K562 (cell line): ENCODE measurements around the gene TMEM209. TPM values are rescaled to one million over a fixed set of nuclear protein-coding genes. Genes with fewer than 3 reads are reported as not detected.

Source experiments
- ATAC-seq: fragments of 200-7000 bp; cut with Tn5 transposase; 3 replicates; pipeline ENCODE4 v1.9.1; 2020; ENCODE audit warnings: moderate library complexity
- BruUV-seq: library from RNA; stranded (reverse); fragments of 400-500 nt; replicated peaks from 2 replicates; lab custom pipeline; 2021; lab: Mats Ljungman, UMichigan
- CTCF ChIA-PET: fragments of 300-600 bp; formaldehyde crosslinking; extraction: SDS; loops from one replicate; lab custom pipeline; 2021; ENCODE audit warnings: low intra/inter-chr PET ratio; lab: Yijun Ruan, JAX
- POLR2A ChIA-PET: fragments of 300-600, 350-650 bp; sonication (Branson Sonifier 250); formaldehyde crosslinking; extraction: SDS; loops from one replicate; lab custom pipeline; 2021; ENCODE audit warnings: antibody characterized with exemption, inconsistent platforms; lab: Yijun Ruan, JAX
- DNase-seq, 4 experiments: peaks; one replicate each; pipeline versions ENCODE4 v3.0.0 to v3.0.0-alpha.2; 2011 to 2018; ENCODE audit warnings: low spot score in 3 of 4, mixed read lengths in 3 of 4; ENCODE audit errors: extremely low read depth in 1 of 4
- FAIRE-seq: peaks from 2 replicates; lab custom pipeline; 2011; peaks lifted over from hg19 to GRCh38; lab: Jason Lieb, UNC
- H2AFZ ChIP-seq: 2 replicates; pipeline ENCODE4 v1.6.0; 2011; ENCODE audit warnings: low read depth, low read length, control low read depth, inconsistent platforms
- H3K27ac ChIP-seq: fragments of 200-600 bp; 3 replicates; pipeline ENCODE4 v1.8.0; 2011; ENCODE audit warnings: low read depth, mild to moderate bottlenecking, control low read depth, inconsistent platforms, low read length, moderate library complexity, mixed read lengths; ENCODE audit errors: extremely low read depth
- H3K27me3 ChIP-seq, 2 experiments: fragments of 300-600 bp in 1 of 2; 2 replicates in 1 of 2; 3 replicates in 1 of 2; pipeline versions ENCODE4 v1.6.0 to v1.8.0; 2011; ENCODE audit warnings: inconsistent platforms in 2 of 2, low read length in 2 of 2, mild to moderate bottlenecking in 1 of 2, mixed read lengths in 1 of 2, moderate library complexity in 1 of 2; ENCODE audit not compliant: control insufficient read depth in 2 of 2, insufficient read depth in 2 of 2
- H3K36me3 ChIP-seq: fragments of 300-600 bp; 3 replicates; pipeline ENCODE4 v1.8.0; 2011; ENCODE audit warnings: mild to moderate bottlenecking, low read length, inconsistent platforms; ENCODE audit not compliant: control insufficient read depth, insufficient read depth
- H3K4me1 ChIP-seq, 2 experiments: fragments of 200-600 bp in 1 of 2; replicated peaks in 1 of 2; 2 replicates in 1 of 2; 3 replicates in 1 of 2; pipeline versions ENCODE4 v1.5.1 to v1.8.0; 2011; ENCODE audit warnings: inconsistent platforms in 2 of 2, low read length in 2 of 2, mild to moderate bottlenecking in 1 of 2, mixed read lengths in 1 of 2, moderate library complexity in 1 of 2; ENCODE audit not compliant: control insufficient read depth in 2 of 2, insufficient read depth in 2 of 2
- H3K4me2 ChIP-seq: 2 replicates; pipeline ENCODE4 v1.6.1; 2011; ENCODE audit warnings: low read length, control low read depth, inconsistent platforms, mixed read lengths; ENCODE audit not compliant: insufficient read depth
- H3K4me3 ChIP-seq: fragments of 200-600 bp; sonication (generic), shearing (Covaris generic); 2 replicates; pipeline ENCODE4 v1.5.1; 2016; ENCODE audit warnings: control low read depth, inconsistent platforms
- H3K79me2 ChIP-seq: fragments of 200-600 bp; 3 replicates; pipeline ENCODE4 v1.8.0; 2011; ENCODE audit warnings: low read length, inconsistent platforms; ENCODE audit not compliant: control insufficient read depth, insufficient read depth
- H3K9ac ChIP-seq, 2 experiments: 2 replicates each; pipeline versions ENCODE4 v1.6.0 to v1.6.1; 2011; ENCODE audit warnings: low read depth in 2 of 2, low read length in 2 of 2, control low read depth in 1 of 2, inconsistent platforms in 1 of 2, mild to moderate bottlenecking in 1 of 2, mixed read lengths in 1 of 2; ENCODE audit not compliant: insufficient read depth in 1 of 2
- H3K9me1 ChIP-seq: one replicate; pipeline ENCODE4 v1.6.0; 2011; ENCODE audit warnings: inconsistent platforms, mild to moderate bottlenecking, low read length, moderate library complexity; ENCODE audit not compliant: control insufficient read depth, insufficient read depth
- H3K9me3 ChIP-seq: replicated peaks from 2 replicates; pipeline ENCODE4 v1.5.1; 2011; ENCODE audit warnings: low read depth, low read length, inconsistent platforms; ENCODE audit not compliant: control insufficient read depth, insufficient read depth
- H4K20me1 ChIP-seq: replicated peaks from 2 replicates; pipeline ENCODE4 v1.6.1; 2011; ENCODE audit warnings: low read length, inconsistent platforms, mixed read lengths; ENCODE audit not compliant: control insufficient read depth, insufficient read depth
- BRD9 ChIP-seq: fragments of 450-650 bp; IDR thresholded peaks from 2 replicates; pipeline ENCODE4 v1.6.1; 2018; ENCODE audit warnings: low read depth; ENCODE audit not compliant: partially characterized antibody
- CEBPG ChIP-seq, 3 experiments: fragments of 200-800 bp in 1 of 3; sonication (Bioruptor generic) in 1 of 3; sonication (generic) in 1 of 3; formaldehyde crosslinking in 1 of 3; IDR thresholded peaks in 2 of 3; conservative IDR thresholded peaks in 1 of 3; 2 replicates each; pipeline versions ENCODE4 v1.6.1 to v1.8.0; 2016 to 2022; ENCODE audit warnings: missing compliant biosample characterization in 2 of 3, missing genetic modification characterization in 2 of 3, mild to moderate bottlenecking in 1 of 3, missing genetic modification reagents in 1 of 3
- CEBPZ ChIP-seq: fragments of 150-350 bp; IDR thresholded peaks from 2 replicates; pipeline ENCODE4 v1.6.1; 2014; ENCODE audit warnings: low read depth, mild to moderate bottlenecking, low read length, borderline replicate concordance
- CREB1 ChIP-seq, 2 experiments: sonication (generic) in 1 of 2; formaldehyde crosslinking in 1 of 2; IDR thresholded peaks; 2 replicates each; pipeline versions ENCODE4 v1.6.1 to v1.8.0; 2012 to 2022; ENCODE audit warnings: inconsistent platforms in 1 of 2, mild to moderate bottlenecking in 1 of 2, missing genetic modification reagents in 1 of 2, moderate library complexity in 1 of 2
- GTF2F1 ChIP-seq: IDR thresholded peaks from 2 replicates; pipeline ENCODE4 v1.6.1; 2011; ENCODE audit warnings: low read depth, low read length, improper control_type of control experiment
- HDAC8 ChIP-seq: fragments of 450-650 bp; IDR thresholded peaks from 2 replicates; pipeline ENCODE4 v1.6.1; 2016; ENCODE audit warnings: mild to moderate bottlenecking, missing genetic modification characterization, moderate library complexity, missing compliant biosample characterization
- HSF4 ChIP-seq: fragments of 250-450 bp; sonication (Bioruptor Pico); IDR thresholded peaks from 2 replicates; pipeline ENCODE4 v2.1.2; 2022; ENCODE audit warnings: mild to moderate bottlenecking, moderate library complexity, borderline replicate concordance
- SMARCB1 ChIP-seq: IDR thresholded peaks from 2 replicates; pipeline ENCODE4 v1.6.1; 2011; ENCODE audit warnings: improper control_type of control experiment, low read depth; ENCODE audit not compliant: insufficient read length
- ZNF121 ChIP-seq: sonication (generic); formaldehyde crosslinking; conservative IDR thresholded peaks from 2 replicates; pipeline ENCODE4 v1.8.0; 2022; ENCODE audit warnings: missing genetic modification reagents
- ZNF444 ChIP-seq: fragments of 250-450 bp; sonication (Bioruptor Pico); IDR thresholded peaks from 2 replicates; pipeline ENCODE4 v1.4.0; 2020; ENCODE audit warnings: mild to moderate bottlenecking, moderate library complexity
- ZNF778 ChIP-seq: fragments of 450-650 bp; formaldehyde crosslinking; IDR thresholded peaks from 2 replicates; pipeline ENCODE4 v1.4.0; 2020; ENCODE audit warnings: mild to moderate bottlenecking, moderate library complexity
- WGBS: fragments of 100-300 bp; shearing (Covaris generic); methylation state at CpG from one replicate; pipeline ENCODE4 v1.1.6; 2016; ENCODE audit warnings: low coverage, mixed read lengths; ENCODE audit not compliant: insufficient coverage; ENCODE audit errors: missing lambda C conversion rate; 5-methylcytosine and 5-hydroxymethylcytosine counted together
- in situ Hi-C: fragments of 300-500 bp; cut with MboI; formaldehyde crosslinking; loops from 4 replicates; pipeline ENCODE4 v1.15.0; 2018; ENCODE audit warnings: inconsistent platforms, mixed read lengths
- intact Hi-C: fragments of 100-400 bp; cut with micrococcal nuclease; formaldehyde crosslinking; loops from 2 replicates; pipeline ENCODE4 v1.14.2; 2022
- polyA plus RNA-seq, 8 experiments: library from polyadenylated mRNA; depleted of rRNA in 4 of 8; stranded (reverse) in 5 of 8; unstranded in 3 of 8; fragments of >200 nt; fragmentation: Nextera tagmentation in 2 of 8; fragmentation: Illumina TruSeq in 1 of 8; extraction: Ambion mirVana in 2 of 8; extraction: Trizol in 1 of 8; gene quantifications; 2 replicates each; pipeline versions ENCODE4 v1.2.1 to v1.2.3, GENCODE V29; 2011 to 2014; ENCODE audit warnings: inconsistent platforms in 1 of 8, missing spikeins in 1 of 8
- total RNA-seq, 7 experiments: library from RNA; depleted of rRNA in 6 of 7; stranded (reverse); fragments of >200 nt in 6 of 7; fragmentation: Illumina TruSeq in 2 of 7; extraction: Trizol in 2 of 7; gene quantifications; 2 replicates each; pipeline versions ENCODE4 v1.2.1 to v1.2.3, GENCODE V29; 2011 to 2021; ENCODE audit warnings: low replicate concordance in 1 of 7

TMEM209 gene
- total and polyA plus RNA-seq, 9 of the 15 experiments (the other 6 are each of a cell fraction or from before 2014, with no cell fraction given) = 36.8 to 116 (median 76.6) TPM

DNA sequence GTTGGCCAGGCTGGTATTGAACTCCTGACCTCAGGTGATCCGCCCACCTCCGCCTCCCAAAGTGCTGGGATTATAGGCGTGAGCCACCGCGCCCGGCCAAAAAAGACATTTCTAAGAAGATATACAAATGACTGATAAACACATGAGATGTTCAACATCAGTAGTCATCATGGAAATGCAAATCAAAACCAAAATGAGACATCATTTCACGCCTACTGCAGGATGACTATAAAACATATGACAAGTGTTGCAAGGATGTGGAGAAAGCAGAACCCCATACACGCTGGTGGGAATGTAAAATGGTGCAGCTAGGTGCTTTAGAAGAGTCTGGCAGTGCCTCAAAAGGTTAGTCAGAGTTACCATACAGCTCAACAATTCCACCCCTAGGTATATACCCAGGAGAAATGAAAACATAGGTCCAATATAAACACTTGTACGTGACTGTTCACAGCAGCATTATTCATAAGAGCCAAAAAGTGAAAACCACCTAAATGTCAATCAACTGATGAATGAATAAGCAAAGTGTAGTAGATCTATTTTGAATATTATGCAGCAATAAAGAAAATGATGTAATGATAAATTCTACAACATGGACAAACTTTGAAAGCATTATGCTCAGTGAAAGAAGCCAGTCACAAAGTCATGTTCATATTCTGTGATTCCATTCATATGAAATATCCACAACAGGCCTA, 24.5 kb downstream of the TMEM209 start:
- Histone ChIP-seq H3K9me1 (no peaks in the 10 kb centered on the region), H3K4me3 (no peak overlapping the region), H3K79me2 (peaks cover 16% of the 10 kb centered on the region; the same call in 2 of the 3 replicates), H4K20me1 (no peaks in the 10 kb centered on the region), H2AFZ (no peak overlapping the region), H3K4me1 (no peaks in the 10 kb centered on the region), H3K4me2 (no peak overlapping the region), H3K9me3 (no peaks in the 10 kb centered on the region), H3K9ac (no peak overlapping the region), H3K36me3 (peaks cover 91% of the 10 kb centered on the region), H3K27ac (no peak overlapping the region), H3K27me3 (no peaks in the 10 kb centered on the region)
- peak; percentile 32 for FAIRE-seq
- ChIA-PET CTCF (no interaction called here), POLR2A (interaction anchor here (1.3 to 2.7 kb wide), 3 partner anchors 9 to 27 kb away, joined by 3 to 9 read pairs (median 5); no protein-coding TSS in a partner anchor)
- BruUV-seq = no TSS peak
- WGBS = 89% methylated on average over 9 of the region's 9 CpGs
- in situ Hi-C loops (no loop called here), intact Hi-C loops (no loop called here)
- TF ChIP-seq HDAC8 (tag) (no peak), BRD9 (no peak), CEBPG (CRISPR knock-in tag; IDR thresholded peaks at IDR 0.05) (no peak), CEBPG (tag; conservative IDR thresholded peaks at IDR 0.05 in 1 of 2, IDR thresholded peaks at IDR 0.05 in 1 of 2) (0 out of 4 replicates have a peak, but pooled peaks of 1 of the 2 experiments have one; percentile 6)
- no peak for DNase-seq
- ATAC-seq = no peak

DNA sequence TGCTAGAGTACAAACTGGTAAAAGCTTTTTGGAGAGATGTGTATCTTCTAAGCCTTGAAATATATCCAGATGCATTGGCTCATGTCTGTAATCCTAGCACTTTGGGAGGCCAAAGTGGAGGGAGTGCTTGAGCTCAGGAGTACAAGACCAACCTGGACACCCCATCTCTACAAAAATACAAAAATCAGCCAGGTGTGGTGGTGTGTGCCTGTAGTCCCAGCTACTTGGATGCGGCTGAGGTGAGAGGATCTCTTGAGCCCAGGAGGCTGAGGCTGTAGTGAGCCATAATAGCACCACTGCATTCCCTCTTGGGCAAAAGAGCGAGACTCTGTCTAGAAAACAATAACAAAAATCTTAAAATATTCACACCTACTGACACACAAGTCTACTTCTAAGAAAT, 25.6 kb downstream of the TMEM209 start:
- no peak for DNase-seq
- Histone ChIP-seq H3K27ac (no peak overlapping the region), H4K20me1 (no peaks in the 10 kb centered on the region), H3K4me2 (no peak overlapping the region), H3K4me3 (no peak overlapping the region), H3K9me3 (no peaks in the 10 kb centered on the region), H3K9ac (no peak overlapping the region), H3K36me3 (peaks cover 91% of the 10 kb centered on the region), H3K9me1 (no peaks in the 10 kb centered on the region), H2AFZ (no peak overlapping the region), H3K4me1 (no peaks in the 10 kb centered on the region), H3K79me2 (peaks cover 7% of the 10 kb centered on the region; the same call in 1 of the 3 replicates), H3K27me3 (no peaks in the 10 kb centered on the region)
- in situ Hi-C loops (no loop called here), intact Hi-C loops (no loop called here)
- no TSS peak for BruUV-seq
- peak; percentile 29 for FAIRE-seq
- no peak for ATAC-seq
- WGBS = 97% methylated on average over 2 of the region's 2 CpGs
- ChIA-PET POLR2A (interaction anchor here (1.0 to 2.7 kb wide), 3 partner anchors 9 to 50 kb away, joined by 3 to 9 read pairs (median 3); no protein-coding TSS in a partner anchor), CTCF (no interaction called here)
- no peak for TF ChIP-seq SMARCB1
- TF ChIP-seq CREB1 (IDR thresholded peaks at IDR 0.05) = no peak
- no peak for TF ChIP-seq CREB1 (CRISPR knock-in tag; IDR thresholded peaks at IDR 0.05)
- no peak for TF ChIP-seq ZNF778
- no peak for TF ChIP-seq ZNF444 (CRISPR knock-in tag)
- no peak for TF ChIP-seq GTF2F1
- no peak for TF ChIP-seq CEBPZ
- TF ChIP-seq HSF4 (CRISPR knock-in tag) = no peak
- TF ChIP-seq ZNF121 (CRISPR knock-in tag) = no peak
